Amniotic stem cell (primary cell): Measurements from ENCODE around the gene TRABD.
"Not testable (repeated sequence)": the region's sequence is repeated elsewhere in the genome, so short reads cannot be mapped to it uniquely, and the experiment has no call there.

Source experiments
- DNase-seq: peaks from one replicate; lab custom pipeline; 2025; lab: John Stamatoyannopoulos, UW

Gene TRABD, protein sequence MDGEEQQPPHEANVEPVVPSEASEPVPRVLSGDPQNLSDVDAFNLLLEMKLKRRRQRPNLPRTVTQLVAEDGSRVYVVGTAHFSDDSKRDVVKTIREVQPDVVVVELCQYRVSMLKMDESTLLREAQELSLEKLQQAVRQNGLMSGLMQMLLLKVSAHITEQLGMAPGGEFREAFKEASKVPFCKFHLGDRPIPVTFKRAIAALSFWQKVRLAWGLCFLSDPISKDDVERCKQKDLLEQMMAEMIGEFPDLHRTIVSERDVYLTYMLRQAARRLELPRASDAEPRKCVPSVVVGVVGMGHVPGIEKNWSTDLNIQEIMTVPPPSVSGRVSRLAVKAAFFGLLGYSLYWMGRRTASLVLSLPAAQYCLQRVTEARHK

DNA sequence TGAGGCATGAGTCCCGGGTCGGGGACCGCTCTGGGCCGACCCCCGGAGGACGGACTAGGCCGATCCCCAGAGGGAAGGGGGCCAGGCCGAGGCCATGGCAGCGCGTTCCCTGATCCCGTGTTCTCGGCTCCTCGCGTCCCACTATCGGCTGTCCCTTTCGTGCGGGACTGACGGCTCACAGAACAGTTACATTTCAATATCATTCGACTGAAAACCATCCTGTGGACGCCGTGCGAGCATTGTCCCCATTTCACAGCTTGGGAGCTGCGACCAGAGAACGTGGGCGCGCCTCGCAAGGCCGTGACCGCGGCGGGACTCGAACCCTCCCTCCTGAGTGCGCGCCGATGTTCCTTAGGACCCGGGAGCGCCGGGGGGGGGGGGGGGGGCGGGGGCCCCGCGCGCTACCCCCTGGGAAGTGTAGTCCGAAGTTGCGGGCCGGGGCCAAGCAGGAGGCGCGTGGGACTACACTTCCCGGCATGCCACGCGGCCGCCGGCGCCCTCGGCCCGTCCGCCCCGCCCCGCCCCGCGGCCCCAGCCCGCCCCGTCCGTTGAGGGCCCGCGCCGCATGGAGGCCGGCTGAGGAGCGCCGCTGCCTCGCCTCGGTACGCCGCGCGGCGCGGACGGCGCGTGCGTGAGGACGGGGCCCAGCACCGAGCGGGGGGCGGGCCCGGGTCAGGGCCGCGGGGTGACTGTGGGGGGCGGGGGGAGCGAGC is at the start of gene TRABD:
TRABD (plus strand) TSS at position 539 of the 713 bp plus-strand sequence. CDS start 7,148 bp downstream, outside the sequence.
- peak; percentile 86 for DNase-seq

DNA sequence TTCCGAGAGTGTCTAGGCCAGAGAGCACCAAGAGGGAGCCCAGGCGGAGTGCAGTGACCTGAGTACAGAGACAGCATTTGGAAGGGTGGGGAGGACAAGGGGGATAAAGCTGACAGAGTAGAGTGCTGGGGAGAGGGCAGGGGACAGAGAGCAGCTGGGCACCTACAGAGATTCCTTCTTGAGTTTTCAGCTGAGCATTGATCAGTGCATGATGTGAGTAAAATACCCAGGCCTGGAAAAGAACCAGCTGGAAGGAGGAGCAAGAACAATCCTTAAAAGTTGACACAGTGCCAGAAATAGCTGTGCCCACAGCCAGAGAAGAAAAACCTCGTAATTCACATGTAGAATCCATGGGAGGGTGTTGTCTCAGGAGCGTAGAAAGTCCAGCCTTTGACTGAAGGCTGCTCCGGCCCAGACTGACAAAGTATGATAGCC is 49.1 kb upstream of the TRABD start:
- no peak for DNase-seq

DNA sequence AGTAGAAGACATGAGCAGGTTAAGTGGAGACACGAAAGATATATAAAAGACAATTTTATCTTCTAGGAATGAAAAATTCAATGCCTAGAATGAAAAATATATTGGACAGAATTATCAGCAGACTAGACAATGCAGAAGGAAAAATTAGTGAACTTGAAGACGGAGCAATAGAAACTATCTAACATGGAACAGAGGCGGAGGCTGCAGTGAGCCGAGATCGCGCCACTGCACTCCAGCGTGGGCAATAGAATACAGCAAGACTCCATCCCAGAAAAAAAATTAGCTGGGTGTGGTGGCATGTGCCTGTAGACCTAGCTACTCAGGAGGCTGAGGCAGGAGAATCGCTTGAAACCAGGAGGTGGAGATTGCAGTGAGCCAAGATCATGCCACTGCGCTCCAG is 48.4 kb upstream of the TRABD start:
- DNase-seq, result not testable (repeated sequence)

DNA sequence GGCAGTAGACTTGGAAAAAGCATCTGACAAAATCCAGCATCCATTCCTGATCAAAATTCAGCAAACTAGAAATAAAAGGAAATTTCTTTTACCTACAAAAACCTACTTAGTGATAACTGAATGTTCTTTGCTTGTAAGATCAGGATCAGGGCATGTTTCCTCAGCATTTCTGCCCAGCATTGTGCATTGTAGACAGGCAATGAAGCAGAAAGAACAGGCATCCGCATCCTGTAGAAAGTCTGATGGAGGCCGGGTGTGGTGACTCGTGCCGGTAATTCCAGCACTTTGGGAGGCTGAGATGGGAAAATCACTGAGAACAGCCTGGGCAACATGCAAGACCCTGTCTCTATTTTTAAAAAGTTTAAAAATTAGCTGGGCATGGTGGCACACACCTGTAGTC is 47.7 kb upstream of the TRABD start:
- no peak for DNase-seq

DNA sequence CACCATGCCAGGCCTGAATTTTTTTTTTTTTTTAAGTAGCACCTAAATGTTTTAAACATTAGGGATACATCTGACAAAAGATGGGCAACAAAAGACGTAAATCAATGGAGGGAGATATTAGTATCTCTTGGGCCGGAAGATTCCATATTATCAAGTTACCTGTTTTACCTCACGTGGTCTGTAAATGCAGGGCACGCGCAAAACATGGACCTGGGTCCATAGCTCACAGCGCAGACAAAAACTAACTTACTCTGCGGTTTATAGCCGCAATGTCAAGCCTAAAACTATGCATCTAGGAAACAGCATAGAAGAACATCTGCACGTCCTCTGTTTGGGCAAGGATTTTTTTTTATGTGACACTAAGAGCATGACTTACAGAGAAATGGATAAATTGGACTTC is 46.7 kb upstream of the TRABD start:
- no peak for DNase-seq

DNA sequence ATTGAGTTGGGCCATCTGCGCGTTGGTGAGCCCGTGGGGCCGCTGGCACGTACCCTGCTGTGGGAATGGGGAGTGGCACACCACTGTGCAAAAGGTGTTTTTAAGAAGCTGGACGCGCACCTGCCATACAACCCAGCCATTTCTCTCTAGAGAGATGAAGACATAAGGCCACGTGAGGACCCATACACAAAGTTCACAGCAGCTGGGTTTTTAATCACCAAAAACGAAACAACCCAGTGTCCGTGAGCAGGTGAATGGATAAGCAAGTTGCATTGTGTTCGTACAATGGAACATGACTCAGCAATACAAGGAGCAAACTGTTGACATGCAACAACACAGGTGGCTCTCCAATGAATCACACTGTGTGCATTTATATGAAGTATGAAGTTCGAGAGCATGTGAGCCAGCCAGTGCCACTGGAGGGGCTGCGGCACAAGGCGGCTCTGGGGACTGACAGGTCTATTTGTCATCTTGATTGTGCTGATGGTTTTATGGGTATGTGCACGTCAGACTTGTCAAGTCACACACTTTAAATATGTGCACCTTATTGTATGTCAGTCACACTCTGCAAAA is 45.8 kb upstream of the TRABD start:
- DNase-seq, result no peak

DNA sequence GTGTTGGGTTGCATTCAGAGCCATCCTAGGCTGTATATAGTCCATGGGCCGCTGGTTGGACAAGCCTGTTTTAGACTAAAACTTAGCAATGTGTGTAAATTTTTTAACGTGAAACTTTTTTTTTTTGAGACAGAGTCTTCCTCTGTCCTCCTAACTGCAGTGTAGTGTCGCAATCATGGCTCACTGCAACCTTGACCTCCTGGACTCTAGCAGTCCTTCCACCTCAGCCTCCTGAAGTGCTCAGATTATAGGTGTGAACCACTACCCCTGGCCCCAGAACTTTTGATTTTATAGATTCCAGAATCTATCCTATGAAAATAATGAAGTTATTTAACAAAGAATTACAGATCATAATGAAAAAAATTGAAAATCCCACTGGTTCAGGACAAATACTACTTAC is 45.1 kb upstream of the TRABD start:
- no peak for DNase-seq

DNA sequence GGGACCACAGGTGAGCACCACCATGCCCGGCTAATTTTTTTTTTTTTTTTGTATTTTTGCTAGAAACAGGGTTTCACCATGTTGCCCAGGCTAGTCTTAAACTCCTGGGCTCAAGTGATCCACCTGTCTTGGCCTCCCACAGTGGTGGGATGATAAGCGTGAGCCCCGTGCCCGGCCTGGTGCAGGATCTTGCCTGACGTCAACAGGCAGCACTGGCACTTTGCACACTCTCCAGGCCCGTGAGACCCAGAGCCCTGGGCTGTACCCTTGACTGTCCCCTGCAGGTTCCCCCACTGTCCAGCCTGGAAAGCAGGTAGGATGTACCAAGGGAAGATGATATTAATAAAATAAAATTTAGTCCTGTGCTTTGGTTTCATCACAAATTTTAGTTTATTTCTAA is 44.3 kb upstream of the TRABD start:
- DNase-seq, result no peak

DNA sequence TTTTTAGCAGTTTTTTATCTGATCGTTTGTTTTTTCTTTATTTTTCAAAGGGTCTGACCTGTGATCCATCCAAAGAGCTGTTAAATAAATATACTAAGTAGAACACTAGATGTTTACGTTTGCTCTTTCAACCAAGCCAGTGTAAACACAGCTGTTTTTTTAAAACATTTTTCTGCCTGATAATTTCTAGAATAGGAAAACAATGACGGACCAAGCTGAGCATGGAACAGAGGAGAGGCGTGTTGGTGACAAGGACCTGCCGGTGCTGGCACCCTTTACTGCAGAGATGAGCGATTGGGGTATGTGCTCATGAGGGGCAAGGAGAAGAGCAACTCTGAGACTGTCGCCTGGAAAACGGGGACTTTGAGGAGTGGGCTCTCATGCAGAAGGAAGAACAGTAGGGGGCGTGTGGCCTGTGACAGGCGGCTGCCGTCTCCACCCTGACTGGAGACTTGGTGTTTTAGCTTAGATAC is 43.8 kb upstream of the TRABD start:
- DNase-seq, result no peak

DNA sequence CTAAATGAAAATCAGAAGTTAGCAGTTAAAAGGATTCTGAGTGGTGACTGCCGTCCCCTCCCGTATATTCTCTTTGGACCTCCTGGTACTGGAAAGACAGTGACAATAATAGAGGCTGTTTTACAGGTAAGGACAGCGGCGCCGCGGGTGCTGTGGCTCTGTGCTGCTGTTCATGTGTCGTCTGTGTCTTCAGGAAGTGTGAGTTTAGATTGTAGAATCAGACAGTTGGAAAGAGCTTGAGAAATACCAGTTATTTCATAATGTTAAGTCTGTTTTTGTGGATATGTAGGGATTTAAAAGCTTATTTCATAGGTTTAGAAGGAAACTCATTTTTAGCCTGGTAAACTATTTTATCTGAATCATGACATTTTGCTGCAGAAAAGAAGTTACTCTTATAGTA is 42.6 kb upstream of the TRABD start:
- no peak for DNase-seq

DNA sequence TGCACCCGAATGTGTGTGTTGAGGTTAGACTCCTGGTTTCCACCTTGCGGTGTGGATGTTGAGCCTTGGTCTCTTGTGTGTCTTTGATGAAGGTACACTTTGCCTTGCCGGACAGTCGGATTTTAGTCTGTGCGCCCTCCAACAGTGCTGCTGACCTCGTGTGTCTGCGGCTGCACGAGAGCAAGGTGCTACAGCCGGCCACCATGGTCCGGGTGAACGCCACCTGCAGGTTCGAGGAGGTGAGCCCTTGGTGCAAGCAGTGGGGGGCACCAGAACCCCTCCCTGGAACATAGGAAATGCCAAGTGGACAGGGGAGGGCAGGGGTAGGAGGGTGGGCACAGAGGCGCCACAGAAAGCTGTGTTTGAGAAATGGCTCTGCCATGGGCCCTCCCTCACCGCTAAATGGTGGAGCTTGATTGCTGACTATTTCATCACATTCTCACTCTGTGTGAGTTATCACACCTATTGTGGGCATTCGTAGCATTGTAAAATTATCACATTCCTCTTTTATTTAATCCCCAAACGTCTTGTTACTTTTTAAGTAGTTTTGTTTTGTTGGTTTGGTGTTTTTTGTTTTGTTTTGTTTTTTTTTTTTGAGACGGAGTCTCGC is 41.6 kb upstream of the TRABD start:
- DNase-seq, result no peak

DNA sequence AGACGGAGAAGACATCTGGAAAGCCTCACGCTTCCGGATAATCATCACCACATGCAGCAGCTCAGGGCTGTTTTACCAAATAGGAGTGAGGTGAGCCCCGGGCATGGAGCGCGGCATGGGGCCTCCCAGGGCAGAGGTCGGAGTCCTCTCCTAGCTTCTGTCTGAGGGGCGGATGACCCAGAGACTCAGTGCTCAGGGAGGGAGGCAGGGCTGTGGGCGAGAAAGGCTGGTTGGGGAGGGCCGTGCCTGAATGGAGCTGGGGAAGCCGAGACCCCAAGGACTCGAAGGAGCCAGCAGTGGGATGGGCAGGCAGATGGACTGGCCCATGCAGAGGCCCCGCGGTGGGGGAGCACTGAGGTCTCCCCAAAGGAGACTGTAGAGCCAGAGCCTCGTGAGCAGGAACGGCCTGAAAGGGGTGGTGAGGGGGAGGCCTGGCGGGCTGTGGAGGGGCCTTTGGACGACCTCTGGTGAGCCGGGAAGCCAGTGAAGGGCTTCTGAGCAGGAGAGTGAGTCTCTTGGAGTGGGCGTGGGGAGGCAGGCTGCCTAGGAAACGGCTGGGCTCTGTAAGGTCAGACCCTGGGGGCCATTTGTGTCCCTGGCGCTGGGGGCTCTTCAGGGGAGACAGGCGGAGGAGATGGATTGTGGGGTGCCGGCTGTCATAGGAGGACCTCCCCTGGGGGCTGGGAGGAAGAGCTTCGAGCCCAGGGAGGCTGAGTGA is 39.8 kb upstream of the TRABD start:
- DNase-seq, result no peak

DNA sequence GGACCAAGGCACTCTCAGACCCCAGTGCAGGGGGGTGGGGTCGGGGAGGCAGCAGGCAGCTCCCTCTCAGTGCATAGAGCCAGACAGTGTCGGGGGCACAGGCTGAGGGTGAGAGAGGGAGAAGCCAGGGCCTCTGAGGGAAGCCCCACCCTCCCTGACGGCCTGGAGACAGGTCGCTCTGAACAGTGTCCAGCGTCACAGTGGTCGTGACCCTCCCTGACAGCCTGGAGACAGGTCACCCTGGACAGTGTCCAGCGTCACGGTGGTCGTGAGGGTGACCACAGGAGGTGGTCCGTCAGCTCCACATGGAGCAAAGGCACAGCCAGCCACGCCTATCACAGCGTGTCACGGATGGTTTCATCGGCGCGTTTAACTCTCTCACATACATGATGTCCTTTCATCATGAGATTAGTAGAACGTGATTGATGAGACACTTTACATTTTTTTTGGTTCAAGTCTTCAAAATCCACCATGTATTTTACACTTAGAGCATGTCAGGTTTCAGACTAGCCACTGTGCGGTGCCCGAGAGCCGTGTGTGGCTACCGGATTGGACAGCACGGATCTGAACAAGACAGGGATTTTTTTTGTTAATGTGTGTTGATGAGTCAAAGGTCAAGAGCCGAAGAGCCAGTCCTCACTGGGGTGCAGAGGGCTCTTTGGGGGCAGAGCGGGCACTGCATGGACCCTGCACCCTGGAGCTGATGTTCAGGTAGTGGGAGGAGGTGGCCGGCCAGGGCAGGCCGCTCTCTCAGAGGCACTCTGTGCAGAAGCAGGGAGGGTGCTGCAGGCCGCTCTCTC is 39.1 kb upstream of the TRABD start:
- DNase-seq, result no peak

DNA sequence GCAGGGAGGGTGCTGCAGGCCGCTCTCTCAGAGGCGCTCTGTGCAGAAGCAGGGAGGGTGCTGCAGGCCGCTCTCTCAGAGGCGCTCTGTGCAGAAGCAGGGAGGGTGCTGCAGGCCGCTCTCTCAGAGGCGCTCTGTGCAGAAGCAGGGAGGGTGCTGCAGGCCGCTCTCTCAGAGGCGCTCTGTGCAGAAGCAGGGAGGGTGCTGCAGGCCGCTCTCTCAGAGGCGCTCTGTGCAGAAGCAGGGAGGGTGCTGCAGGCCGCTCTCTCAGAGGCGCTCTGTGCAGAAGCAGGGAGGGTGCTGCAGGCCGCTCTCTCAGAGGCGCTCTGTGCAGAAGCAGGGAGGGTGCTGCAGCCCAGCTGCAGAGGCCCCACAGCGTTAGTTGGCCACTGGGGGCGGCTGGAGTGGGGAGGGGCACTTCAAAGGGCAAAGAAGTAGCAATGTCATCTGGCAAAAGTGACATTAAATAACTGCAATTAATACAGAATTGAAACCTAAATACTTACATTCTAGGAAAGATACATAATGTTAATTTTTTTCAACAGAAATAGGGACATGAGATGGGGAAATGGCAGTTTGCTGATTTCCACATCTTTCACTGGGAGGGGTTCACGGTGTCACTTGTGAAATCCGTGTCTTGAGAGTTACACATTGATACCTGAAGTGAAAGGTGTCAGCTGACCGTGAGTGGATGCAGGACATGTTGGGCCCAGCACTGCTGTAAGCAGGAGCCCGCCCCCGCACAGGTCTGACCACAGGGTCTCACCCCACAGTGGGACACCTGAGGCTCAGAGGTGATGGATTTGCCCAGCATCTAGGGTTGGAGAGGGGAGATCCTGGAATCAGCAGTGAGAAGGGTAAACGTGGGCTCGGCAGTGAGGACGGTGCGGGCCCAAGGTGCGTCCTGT is 38.2 kb upstream of the TRABD start:
- not testable (repeated sequence) for DNase-seq

DNA sequence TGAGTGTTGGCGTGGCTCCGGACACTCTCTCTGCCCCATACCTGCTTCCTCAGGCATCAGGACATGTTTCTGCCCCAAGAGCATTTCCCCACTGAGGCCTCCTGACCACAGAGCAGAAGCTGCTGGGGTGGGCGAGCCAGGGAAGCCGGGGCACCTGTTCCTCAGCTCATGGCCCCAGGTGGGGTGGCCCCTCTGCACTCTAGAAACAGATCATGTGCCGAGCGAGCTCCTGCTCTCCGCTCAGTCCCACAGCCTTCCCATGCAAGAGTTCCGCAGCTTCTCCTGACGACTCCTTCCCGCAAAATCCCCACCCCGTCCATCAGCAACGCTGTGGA is 37.6 kb upstream of the TRABD start:
- DNase-seq, result no peak

DNA sequence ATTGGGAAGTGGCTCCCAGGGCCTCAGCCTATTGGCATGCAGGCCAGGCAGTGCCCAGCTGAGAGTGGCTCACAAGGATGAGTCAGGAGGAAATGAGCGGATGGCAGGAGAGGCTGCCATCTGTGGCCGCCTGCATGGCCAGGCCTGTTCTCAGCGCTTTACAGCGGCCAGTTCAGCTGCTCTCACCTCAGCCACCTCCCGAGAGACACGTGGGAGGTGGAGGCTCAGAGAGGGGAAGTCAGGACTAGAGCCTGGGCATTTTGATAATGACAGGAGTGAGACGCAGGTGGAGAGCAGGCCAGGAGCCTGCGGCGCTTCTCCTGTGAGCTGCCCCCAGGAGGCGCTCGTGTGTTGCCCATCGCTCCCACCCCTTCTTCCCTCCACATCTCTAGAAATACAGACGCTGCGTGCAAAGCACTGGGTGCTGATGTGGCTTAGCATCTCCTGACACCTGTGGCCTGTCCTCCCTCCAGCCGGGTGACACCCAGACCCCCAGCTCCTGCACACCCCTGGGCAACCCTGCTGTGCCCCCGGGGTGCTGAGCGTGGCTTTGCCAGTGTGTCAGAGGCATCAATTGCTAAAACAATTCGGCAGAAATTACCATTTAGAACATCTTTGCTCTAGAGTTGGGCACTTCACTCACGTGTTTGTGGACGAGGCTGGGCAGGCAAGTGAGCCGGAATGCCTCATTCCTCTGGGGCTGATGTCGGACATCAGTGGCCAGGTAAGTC is 36.6 kb upstream of the TRABD start:
- no peak for DNase-seq

DNA sequence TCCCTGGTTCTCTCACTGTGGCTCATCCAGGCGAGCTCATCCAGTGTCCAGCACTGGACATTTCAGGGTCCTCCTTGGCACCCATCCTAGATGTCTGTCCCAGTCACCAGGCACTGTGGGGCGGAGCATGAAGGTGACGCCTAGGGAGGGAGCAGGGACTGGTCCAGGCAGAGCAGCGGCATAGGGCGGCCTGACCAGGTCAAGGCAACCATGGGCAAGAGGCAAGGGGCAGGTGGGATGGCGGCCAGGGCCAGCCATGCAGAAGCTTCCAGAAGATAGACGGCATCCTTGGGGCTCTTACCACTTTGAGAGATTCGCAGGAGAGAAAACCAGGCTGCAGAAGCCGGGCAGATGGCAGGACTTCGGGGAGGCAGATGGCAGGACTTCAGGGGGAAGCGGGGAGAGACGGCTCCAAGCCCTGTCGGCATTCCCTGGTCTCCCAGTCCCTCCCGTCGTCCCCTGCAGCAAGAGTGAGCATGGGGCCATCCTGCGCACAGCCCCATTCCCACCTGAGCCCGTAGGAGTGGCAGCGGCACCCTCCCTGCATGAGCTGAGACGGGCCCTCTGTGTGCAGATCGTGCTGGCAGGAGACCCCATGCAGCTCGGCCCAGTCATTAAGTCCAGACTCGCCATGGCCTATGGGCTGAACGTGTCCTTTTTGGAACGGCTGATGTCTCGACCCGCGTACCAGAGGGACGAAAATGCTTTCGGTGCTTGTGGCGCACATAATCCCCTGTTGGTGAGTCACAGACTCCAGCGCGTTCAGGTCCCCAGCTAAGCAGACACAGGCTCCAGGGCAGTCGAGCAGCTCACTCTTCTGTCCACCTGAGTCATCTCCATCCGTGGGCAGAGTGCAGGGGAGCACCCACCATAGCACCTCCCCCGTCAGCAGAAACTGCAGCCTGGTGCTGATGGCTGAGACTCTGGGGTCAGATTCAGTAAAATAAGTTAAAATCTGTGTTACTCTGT is 35.3 kb upstream of the TRABD start:
- DNase-seq, result no peak
